ENCODE measurements around the gene WDFY3. TPM values are rescaled to one million over a fixed set of nuclear protein-coding genes. Genes with fewer than 3 reads are reported as not detected.
A peak's percentile ranks its signal among the peaks of the same experiment; 100 is the strongest.

Gene WDFY3
- total and polyA plus RNA-seq, 2 of the 4 experiments (the other 2 are of a cell fraction) = 12.5 to 58.1 TPM

DNA sequence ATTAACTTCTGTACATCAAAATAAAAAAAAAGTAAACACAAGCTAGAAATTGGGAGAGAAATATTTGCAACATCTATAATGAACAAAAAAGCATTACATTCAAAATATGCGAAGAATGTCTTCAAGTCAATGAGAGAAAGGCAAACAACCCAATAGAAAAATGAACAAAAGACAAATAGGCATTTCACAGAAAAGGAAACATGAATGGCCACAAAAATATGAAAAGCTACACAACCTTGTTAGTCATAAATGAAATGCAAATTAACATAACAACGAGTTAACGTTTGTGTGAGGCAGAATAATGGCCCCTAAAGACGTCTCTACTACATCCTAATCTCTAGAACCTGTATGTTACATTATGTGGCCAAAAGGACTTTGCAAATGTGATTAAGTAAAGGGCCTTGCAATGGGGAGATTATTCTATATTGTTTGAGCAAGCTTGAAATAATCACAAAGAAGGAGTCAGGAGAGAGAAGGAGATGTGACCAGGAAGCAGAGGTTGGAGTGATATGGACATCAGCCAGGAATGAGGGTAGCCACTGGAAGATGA lies 86.8 kb downstream of the WDFY3 start:
- no peak overlapping the region; the same call in 1 of the 2 replicates for H3K18ac ChIP-seq (ENCODE audit: low read depth, low read length)

More for the DNA sequence above, 86.8 kb downstream of the WDFY3 start:
- DNase-seq = peak; percentile 33
- H3K4ac ChIP-seq (ENCODE audit: low read depth, low read length) = peak overlapping the region; percentile 49
- no peak overlapping the region for H3K4me3 ChIP-seq (ENCODE audit: insufficient read depth, low read depth, low read length)
- dilution Hi-C loops (cut with HindIII; ENCODE audit: low sequenced_read_pairs, unreplicated experiment) = no loop called here
- H2AK9ac ChIP-seq (replicated peaks; ENCODE audit: low read depth, low read length, poor library complexity) = no peak overlapping the region
- intact Hi-C loops (cut with micrococcal nuclease) = loop anchor here (5.0 kb wide), 1 partner anchor 47 kb away; no protein-coding TSS in a partner anchor
- peaks cover 13% of the 10 kb centered on the region; the same call in 1 of the 2 replicates for H3K9me1 ChIP-seq (ENCODE audit: insufficient read depth, low read length)
- peak overlapping the region; percentile 76 for H2BK5ac ChIP-seq (ENCODE audit: low read depth, low read length, poor library complexity, severe bottlenecking)
- no peaks in the 10 kb centered on the region for H3K9me3 ChIP-seq (ENCODE audit: control insufficient read depth, insufficient read depth, low read length)
- peak overlapping the region in 1 of 2 experiments; percentile 63; a peak in 2 of 4 replicates for H4K8ac ChIP-seq (ENCODE audit: low read depth in 2 of 2, low read length in 2 of 2)
- H3K56ac ChIP-seq (ENCODE audit: extremely low read depth, insufficient read depth, low read length) = no peak overlapping the region
- no peak overlapping the region for H4K5ac ChIP-seq (ENCODE audit: low read depth, low read length)
- no peaks in the 10 kb centered on the region for H4K20me1 ChIP-seq (ENCODE audit: insufficient read depth, low read length)
- peak overlapping the region; percentile 38; the same call in 1 of the 2 replicates for H3K23ac ChIP-seq (ENCODE audit: low read depth, low read length)
- H2BK15ac ChIP-seq (ENCODE audit: low read depth, low read length) = peak overlapping the region; percentile 60; the same call in 1 of the 3 replicates
- in situ Hi-C loops (cut with MboI; ENCODE audit: low sequenced_read_pairs) = no loop called here
- WGBS, 2 experiments (ENCODE audit: extremely low coverage in 2 of 2, insufficient read length in 1 of 2) = no CpG with 5 or more reads among the region's 4 CpGs
- TF ChIP-seq MXI1 (IDR thresholded peaks at IDR 0.05; ENCODE audit: borderline replicate concordance, low read depth, low read length) (no peak), CEBPB (IDR thresholded peaks at IDR 0.05; ENCODE audit: low read depth, low read length) (no peak), MAZ (IDR thresholded peaks at IDR 0.05; ENCODE audit: borderline replicate concordance, low read depth, low read length) (no peak), FOS (IDR thresholded peaks at IDR 0.05; ENCODE audit: low read depth, low read length) (no peak)
- TF ChIP-seq, protein P1, sequence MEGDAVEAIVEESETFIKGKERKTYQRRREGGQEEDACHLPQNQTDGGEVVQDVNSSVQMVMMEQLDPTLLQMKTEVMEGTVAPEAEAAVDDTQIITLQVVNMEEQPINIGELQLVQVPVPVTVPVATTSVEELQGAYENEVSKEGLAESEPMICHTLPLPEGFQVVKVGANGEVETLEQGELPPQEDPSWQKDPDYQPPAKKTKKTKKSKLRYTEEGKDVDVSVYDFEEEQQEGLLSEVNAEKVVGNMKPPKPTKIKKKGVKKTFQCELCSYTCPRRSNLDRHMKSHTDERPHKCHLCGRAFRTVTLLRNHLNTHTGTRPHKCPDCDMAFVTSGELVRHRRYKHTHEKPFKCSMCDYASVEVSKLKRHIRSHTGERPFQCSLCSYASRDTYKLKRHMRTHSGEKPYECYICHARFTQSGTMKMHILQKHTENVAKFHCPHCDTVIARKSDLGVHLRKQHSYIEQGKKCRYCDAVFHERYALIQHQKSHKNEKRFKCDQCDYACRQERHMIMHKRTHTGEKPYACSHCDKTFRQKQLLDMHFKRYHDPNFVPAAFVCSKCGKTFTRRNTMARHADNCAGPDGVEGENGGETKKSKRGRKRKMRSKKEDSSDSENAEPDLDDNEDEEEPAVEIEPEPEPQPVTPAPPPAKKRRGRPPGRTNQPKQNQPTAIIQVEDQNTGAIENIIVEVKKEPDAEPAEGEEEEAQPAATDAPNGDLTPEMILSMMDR (conservative IDR thresholded peaks at IDR 0.05; ENCODE audit: low read depth, low read length) = no peak
- TF ChIP-seq, protein P2, sequence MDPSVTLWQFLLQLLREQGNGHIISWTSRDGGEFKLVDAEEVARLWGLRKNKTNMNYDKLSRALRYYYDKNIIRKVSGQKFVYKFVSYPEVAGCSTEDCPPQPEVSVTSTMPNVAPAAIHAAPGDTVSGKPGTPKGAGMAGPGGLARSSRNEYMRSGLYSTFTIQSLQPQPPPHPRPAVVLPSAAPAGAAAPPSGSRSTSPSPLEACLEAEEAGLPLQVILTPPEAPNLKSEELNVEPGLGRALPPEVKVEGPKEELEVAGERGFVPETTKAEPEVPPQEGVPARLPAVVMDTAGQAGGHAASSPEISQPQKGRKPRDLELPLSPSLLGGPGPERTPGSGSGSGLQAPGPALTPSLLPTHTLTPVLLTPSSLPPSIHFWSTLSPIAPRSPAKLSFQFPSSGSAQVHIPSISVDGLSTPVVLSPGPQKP (IDR thresholded peaks at IDR 0.05; ENCODE audit: borderline replicate concordance, low read depth, low read length) = no peak
- peak overlapping the region; percentile 87 for H3K14ac ChIP-seq (replicated peaks; ENCODE audit: low read depth, low read length)
- H2BK120ac ChIP-seq (ENCODE audit: low read depth, low read length) = peak overlapping the region; percentile 68
- H3K4me2 ChIP-seq (ENCODE audit: low read depth, low read length) = peak overlapping the region; percentile 45; the same call in 1 of the 2 replicates
- H3K9ac ChIP-seq (ENCODE audit: low read depth, low read length) = no peak overlapping the region
- peaks cover 15 to 41% of the 10 kb centered on the region in 2 experiments for H3K79me1 ChIP-seq (ENCODE audit: low read depth in 1 of 2, low read length in 2 of 2)
- no peak overlapping the region for H2AFZ ChIP-seq (replicated peaks; ENCODE audit: low read length, poor library complexity)
- H3K27ac ChIP-seq (ENCODE audit: insufficient read depth, low read length) = no peak overlapping the region
- H3K36me3 ChIP-seq (ENCODE audit: control insufficient read depth, insufficient read depth, low read length) = peaks cover 2% of the 10 kb centered on the region
- BruUV-seq (replicated peaks) = no TSS peak
- ATAC-seq (ENCODE audit: low read depth) = no peak; the same call in 1 of the 2 replicates
- H4K91ac ChIP-seq (ENCODE audit: insufficient read depth, low read depth, low read length) = peak overlapping the region; percentile 68; the same call in 1 of the 2 replicates
- peaks cover 4% of the 10 kb centered on the region; the same call in 1 of the 2 replicates for H3K4me1 ChIP-seq (ENCODE audit: control insufficient read depth, insufficient read depth, low read length)
- CTCF ChIA-PET = no interaction called here
- no peaks in the 10 kb centered on the region for H3K27me3 ChIP-seq (ENCODE audit: control insufficient read depth, insufficient read depth, low read length)
- peak overlapping the region; percentile 82 for H2BK20ac ChIP-seq (ENCODE audit: low read depth, low read length)
- POLR2A ChIA-PET (ENCODE audit: unreplicated experiment) = no interaction called here
- H2AK5ac ChIP-seq (ENCODE audit: low read depth, low read length) = peak overlapping the region; percentile 47; the same call in 1 of the 2 replicates
